ENCODE data around the gene CDKN2B-AS1.
A peak's percentile ranks its signal among the peaks of the same experiment; 100 is the strongest.

The CDKN2B-AS1 gene

GRCh38 chr9:22060831-22061383 lies 66.3 kb downstream of the CDKN2B-AS1 start:
- DNase-seq (ENCODE audit: low read depth): no peak
- H3K4me3 ChIP-seq (ENCODE audit: low read depth, low read length): no peak overlapping the region
- TF ChIP-seq CTCF (IDR thresholded peaks at IDR 0.05; ENCODE audit: insufficient read depth, low read depth, low read length, missing control alignments): no peak

GRCh38 chr9:22064957-22065356 lies 70.4 kb downstream of the CDKN2B-AS1 start:
- H3K4me3 ChIP-seq (ENCODE audit: low read depth, low read length): no peak overlapping the region
- no peak for TF ChIP-seq CTCF (IDR thresholded peaks at IDR 0.05; ENCODE audit: insufficient read depth, low read depth, low read length, missing control alignments)
- no peak for DNase-seq (ENCODE audit: low read depth)

- DNase-seq (ENCODE audit: low read depth): no peak
- H3K4me3 ChIP-seq (ENCODE audit: low read depth, low read length): no peak overlapping the region
- TF ChIP-seq CTCF (IDR thresholded peaks at IDR 0.05; ENCODE audit: insufficient read depth, low read depth, low read length, missing control alignments): no peak
Measured at GRCh38 chr9:22065431-22066200, 71.0 kb downstream of the CDKN2B-AS1 start.

DNA sequence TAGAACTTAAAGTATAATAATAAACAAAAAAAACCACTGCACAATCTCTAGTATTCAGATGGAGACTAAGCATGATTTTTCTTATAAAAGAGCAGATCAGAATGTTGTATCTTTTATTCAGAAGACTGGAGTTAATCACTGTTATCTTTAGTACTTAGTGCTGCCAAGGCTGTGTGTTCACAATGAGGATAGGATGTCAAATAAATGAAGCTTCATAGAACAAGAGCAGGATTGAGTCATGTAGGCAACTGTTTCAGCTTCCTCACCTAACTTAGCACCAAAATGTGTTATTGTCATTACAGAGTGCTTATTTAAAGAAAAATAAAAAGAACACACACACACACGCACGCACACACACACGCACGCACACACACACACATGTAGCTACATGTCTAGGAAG lies 72.6 kb downstream of the CDKN2B-AS1 start:
- no peak for DNase-seq (ENCODE audit: low read depth)
- no peak for TF ChIP-seq CTCF (IDR thresholded peaks at IDR 0.05; ENCODE audit: insufficient read depth, low read depth, low read length, missing control alignments)
- H3K4me3 ChIP-seq (ENCODE audit: low read depth, low read length): no peak overlapping the region

DNA sequence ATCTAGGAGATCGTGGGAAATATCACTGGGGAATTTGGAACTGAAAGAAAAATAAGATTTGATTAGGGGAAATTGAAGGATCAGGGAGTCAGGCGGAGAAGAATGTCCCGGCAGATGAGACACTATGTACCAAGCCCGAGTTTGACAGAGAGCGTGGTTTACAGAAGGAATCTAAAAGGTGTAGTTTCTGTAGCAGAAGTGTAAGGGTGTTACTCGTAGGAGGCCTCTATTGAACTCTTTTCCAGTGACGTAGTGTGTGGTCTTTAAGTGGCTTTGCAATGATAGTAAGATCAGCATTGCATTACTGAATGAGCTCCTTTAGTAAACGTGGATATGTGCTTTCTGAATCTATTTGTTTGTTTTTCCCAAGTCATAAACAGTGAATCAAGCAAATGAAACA lies 73.8 kb downstream of the CDKN2B-AS1 start:
- DNase-seq (ENCODE audit: low read depth): no peak
- TF ChIP-seq CTCF (IDR thresholded peaks at IDR 0.05; ENCODE audit: insufficient read depth, low read depth, low read length, missing control alignments): no peak
- no peak overlapping the region for H3K4me3 ChIP-seq (ENCODE audit: low read depth, low read length)

DNA sequence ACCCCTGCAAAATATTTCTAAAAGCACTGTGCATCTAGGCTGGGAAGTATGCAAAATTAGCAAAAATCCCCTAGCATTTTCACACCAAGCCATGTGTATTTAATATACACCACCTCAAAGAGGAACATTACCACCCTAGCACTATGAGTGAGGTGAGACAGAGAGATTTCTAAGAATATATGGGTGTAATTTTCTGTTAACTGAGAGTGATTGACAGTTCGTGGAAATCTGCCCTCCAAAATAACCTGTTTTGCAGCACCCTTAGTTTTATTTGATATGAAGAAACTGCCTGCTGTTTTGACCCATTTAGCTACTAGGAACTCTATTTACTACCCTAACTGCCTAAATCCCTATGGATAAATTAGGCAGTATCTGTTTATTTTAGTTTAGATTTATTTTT lies 78.8 kb downstream of the CDKN2B-AS1 start:
- peak; percentile 11 for DNase-seq (ENCODE audit: low read depth)
- TF ChIP-seq CTCF (IDR thresholded peaks at IDR 0.05; ENCODE audit: insufficient read depth, low read depth, low read length, missing control alignments): no peak
- H3K4me3 ChIP-seq (ENCODE audit: low read depth, low read length): no peak overlapping the region

DNA sequence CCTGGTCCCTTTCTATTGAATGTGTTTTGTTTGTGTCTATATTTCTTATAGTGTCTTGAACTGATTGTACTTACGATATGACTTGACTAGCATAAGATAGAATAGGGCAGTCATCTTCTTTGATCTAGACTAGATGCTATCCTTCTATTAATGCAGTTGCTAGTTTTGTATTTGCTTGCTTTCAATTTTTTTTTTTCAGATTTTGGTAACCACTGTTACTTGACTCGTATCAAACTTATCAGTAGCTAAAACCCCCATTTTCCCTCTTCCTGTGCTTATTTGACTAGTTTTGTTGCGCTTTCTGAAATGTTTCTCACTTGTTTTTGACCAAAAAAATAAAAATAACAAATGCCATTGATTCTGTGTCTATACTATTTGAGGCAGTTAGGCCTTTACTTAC lies 83.5 kb downstream of the CDKN2B-AS1 start:
- TF ChIP-seq CTCF (IDR thresholded peaks at IDR 0.05; ENCODE audit: insufficient read depth, low read depth, low read length, missing control alignments): no peak
- no peak overlapping the region for H3K4me3 ChIP-seq (ENCODE audit: low read depth, low read length)
- DNase-seq (ENCODE audit: low read depth): no peak
